Measurements from ENCODE around the gene NEMP2.
"Not testable (repeated sequence)": the region's sequence is repeated elsewhere in the genome, so short reads cannot be mapped to it uniquely, and the experiment has no call there.

The NEMP2 gene

DNA sequence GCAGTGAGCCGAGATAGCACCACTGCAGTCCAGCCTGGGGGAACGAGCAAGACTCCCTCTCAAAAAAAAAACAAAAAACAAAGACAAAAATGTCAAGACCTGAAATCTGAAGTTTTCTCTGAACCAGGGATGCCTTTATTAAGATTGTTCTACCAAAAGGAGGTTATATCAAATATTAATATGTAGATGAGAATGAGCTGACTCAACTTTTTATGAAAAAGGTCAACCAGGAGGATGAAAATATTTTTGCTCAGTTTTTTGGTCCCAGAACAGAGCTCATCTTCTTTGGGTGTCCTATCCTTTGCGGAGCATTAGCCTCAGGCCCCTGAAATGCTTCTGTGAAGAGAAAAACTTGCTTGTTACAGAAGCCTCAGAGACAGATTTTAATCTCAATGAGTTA lies 44.0 kb downstream of the NEMP2 start:
- DNase-seq (ENCODE audit: low spot score): no peak

DNA sequence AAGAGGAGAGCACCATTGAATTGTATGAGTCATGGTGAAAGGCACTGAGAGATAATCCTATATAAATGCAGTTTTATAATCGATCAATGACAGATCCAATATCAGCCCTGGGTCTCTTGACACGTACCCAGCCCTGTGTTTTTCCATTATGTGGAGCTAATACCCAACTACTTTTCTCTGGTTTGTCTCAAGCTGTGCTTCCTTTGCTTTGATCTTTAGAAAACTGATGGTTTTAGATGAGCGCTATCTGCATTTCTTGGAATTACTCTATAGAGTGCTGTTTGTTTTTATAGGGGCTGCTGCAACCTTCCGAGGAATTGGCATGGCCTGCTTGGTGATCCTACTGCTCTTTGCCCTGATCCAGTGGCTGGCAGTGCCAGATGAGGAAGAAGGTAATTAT lies 45.0 kb downstream of the NEMP2 start:
- no peak for DNase-seq (ENCODE audit: low spot score)

DNA sequence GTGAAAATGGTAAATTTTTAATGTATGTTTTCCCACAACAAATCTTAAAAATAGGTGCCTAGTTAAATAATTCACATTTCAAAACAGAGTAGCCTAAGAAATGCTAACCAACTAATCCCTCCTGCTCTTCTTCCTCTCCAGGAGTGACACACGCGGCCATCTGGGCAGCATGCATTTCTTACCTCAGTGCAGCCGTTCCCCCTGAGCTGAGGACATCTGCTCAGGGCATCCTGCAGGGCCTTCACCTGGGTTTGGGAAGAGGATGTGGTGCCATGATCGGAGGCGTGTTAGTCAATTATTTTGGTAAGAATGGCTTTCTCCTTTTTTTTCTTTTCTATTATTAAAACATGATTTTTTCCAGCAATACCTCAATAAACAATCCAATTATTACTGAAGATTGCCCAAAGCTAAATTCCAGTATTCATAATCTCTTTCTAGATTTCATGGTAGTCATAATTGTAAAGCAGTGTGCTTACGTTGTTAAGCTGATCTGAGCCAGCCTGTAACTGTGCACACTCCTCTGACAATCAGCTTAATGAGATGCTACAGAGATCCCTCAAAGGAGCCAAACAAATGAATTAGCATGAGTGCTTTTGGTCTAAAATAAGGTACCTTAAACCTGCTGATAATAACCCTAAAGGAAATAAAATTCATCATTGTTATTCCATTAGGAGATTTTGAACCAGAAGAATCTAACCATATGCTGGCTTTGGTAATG lies 45.8 kb downstream of the NEMP2 start:
- DNase-seq (ENCODE audit: low spot score): no peak

DNA sequence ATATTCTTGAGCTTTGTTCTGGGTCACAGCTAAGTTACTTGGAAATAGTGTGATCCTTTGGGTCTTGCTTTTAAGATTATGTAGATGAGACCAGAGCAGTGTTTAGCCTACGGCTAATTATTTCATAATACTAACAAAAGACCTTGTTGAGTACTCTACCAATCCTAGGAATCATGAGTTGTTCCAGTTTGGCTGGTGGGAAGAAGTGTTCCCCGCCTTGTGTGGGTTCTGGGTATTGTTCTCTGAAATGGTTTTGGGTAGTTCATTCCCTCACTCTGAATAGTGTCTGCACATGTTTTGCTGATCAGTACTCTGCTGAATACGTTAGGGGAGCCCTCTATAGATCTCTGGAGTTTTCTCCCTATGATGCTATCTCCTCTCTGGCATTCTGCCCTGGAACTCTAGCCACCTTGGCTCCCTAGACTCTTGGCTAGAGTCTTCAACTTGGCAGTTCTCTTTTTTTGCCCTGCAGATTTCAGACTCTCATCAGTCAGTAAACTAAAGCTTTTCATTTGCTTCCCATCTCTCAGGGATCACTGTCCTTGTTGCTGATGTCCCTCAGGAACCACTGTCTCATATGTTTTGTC lies 48.4 kb downstream of the NEMP2 start:
- DNase-seq (ENCODE audit: low spot score): peak; percentile 36

DNA sequence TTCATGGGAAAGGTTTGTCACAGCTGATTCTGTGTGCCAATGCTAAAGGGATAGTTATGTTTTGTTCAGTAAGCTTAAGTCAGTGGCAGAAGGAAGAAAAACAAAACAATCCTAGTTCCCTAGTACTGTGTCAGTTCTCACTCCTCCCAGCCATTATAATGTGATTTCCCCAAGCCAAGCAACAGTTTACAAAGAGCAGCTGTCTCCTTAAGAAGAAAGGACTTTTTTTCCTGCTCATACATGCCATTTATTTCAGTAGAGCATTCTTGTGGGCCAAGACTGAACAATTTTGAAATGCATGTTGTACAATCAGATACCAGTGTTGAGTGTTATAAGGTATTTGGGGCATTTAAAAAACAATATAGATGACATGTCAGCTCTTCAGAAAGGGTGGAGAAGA lies 52.1 kb downstream of the NEMP2 start:
- DNase-seq (ENCODE audit: low spot score): no peak

DNA sequence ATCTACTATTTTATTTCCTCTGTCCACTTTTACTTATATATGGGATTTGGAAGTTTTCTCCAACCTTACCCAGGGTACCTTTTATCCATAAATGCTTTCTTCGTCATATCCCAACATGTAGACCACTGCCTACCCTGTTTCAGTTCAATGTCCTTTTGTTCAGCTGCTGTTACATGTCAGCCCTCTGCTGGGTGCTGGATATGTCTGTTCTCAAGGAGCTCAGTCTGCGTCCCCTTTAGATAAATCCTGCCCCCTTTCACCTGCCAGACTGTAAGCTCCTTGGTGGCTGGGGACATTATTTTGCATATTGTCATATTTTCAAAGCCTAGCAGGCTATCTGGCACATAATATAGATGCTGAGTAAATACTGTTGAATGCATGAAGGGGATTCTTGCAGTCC lies 53.2 kb downstream of the NEMP2 start:
- no peak for DNase-seq (ENCODE audit: low spot score)

DNA sequence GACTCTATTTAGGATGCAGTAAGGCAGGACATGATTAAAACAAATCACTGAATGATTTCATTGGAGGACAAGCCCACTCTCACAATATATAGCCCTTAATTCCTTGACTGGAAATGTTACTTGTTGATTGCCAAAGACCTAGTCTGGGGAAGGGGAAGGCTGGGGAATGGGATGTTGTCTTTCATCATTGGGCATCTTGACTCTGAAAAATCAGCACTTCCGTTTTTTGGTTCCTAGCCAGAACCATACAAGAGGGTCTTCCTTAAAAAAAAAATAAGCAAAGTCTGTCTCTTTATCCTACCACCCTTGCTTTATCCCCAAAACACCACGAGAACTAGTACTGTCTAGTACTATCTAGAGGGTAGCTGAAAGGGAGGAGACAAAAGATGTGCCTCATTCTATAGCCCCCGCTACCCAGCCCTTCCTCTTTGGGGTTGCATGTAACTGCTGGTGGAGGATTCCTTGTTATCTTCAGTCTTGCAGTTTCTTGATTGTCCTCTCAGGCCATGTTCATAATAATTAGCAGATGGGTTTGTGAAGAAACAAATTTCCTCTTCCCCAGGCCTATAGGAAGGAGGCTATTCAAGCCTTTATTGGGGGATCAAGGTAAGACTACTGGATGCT lies 55.8 kb downstream of the NEMP2 start:
- DNase-seq (ENCODE audit: low spot score): no peak

DNA sequence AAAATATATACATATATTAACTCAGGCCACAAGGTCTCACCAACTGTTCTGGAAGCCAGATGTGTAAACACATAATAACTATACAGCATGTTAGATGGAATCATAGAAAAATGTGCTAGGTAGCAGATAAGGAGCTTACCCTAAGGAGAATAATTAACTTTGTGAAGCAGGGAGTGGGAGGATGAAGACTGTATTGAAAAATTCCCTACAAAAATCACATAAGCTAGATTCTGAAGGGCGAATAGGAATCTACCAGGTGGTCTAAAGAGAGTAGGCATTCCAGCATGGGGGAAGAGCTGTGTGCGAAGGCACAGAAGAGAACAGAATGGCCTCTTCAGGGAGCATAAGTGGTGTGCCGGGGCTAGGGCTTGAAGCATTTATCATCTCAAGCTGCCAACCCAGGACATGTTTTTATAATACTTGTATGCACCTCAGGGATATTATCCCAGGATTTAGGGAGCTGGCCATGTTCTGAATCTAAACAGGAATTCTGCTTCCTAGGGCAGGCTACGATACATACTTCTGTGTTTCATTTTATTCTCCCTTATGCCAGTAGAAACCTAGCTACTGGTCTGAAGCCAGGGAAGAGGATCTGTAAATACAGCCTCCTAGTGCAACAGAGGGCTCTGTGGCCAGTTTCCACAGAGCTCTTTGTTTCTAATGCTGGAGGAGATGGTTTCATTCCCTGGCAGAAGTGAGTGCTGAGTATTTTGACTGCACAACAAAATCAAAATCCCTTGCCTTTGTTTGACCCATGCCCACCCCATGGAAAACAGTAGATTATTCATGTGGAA lies 56.7 kb downstream of the NEMP2 start:
- DNase-seq (ENCODE audit: low spot score): no peak

DNA sequence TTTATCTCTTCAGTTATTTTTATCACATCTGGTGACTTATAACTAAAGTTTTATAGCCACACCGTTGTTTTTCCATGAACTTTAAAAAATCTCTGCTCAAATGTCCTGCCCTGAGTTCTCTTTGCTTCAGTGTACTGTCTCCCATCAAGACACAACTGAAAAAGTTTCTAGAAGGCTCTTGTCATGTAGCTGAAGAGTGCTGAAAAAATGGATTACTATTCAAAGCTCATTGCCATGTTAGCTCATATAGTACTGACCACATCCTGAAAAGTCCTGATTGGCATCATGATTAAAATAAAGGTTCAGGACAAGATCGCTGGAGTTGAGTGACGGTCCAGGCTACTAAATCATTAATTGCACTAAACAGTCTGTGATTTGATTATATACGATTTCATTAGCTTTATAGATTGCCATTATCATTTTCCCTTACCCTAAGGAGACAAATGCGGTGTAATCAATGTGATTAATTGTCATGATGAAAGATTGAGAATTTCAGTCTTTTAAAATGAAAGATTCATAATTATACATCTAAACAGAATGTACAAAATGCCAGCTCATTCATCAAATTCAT lies 64.2 kb downstream of the NEMP2 start:
- peak; percentile 24 for DNase-seq (ENCODE audit: low spot score)

DNA sequence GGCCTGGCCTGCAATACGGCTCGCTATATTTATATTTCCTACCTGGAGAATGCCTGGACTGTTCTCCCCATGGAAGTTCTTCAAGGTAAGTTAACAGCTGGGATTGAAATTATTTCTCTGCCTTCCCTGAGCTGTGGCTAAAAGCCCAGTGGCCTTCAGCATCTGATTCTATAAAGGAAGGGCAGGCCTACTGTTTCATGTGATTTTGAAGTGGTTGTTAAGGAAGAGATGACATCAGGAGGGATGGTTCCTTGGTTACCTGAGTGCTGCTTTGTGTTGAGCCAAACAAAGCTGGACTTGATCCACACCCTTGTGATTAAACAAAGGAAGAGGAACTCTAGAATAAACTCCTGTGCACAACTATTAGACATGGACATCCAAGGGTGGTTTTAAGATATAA lies 64.8 kb downstream of the NEMP2 start:
- peak; percentile 51 for DNase-seq (ENCODE audit: low spot score)

DNA sequence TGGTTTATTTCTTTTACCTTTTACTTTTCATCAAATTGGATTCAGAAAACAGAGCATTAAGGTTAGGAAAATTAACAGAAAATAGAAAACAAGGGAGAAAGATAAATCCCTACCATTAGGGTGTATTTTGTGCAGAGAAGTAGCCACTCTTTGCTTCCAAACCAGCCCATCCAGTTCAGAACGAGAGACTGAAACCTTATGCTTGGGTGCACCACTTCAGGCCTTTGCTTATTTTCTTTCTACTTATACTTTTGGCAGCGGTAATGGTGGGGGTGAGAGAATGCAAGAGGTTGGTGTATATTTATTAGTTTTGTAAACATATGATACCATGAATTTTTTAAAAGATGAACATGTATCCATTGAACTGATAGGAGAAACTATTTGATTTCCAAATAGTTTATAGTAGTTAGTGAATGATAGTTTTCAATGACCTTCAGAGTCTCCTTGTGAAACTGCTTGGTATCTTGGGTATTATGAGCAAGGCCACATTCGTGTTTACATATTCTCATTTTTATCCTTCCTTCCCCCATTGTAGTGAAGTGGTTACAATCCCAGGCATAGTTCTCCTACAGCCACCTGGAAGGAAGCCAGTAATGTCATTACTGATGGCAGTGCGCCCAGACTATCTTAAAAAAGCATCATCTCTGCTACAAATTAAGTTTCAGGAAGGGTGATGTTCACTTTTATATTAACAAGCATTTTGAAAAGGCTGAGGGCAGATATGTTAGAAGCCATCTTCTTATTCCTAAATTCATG lies 65.5 kb downstream of the NEMP2 start:
- peak; percentile 93 for DNase-seq (ENCODE audit: low spot score)

DNA sequence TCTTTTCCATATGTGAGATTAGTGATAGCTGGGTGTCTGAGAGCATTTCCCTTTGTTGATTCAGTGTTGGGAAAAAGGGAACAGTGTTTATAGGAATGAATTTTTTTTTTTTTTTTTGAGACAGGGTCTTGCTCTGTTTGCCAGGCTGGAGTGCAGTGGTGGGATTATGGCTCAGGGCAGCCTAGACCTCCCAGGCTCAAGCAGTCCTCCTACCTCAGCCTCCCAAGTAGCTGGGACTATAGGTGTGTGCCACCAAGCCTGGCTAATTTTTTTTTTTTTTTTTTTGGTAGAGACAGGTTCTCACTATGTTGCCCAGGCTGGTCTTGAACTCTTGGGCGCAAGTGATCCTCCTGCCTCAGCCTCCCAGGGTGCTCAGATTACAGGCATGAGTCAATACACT lies 66.2 kb downstream of the NEMP2 start:
- DNase-seq (ENCODE audit: low spot score): not testable (repeated sequence)

DNA sequence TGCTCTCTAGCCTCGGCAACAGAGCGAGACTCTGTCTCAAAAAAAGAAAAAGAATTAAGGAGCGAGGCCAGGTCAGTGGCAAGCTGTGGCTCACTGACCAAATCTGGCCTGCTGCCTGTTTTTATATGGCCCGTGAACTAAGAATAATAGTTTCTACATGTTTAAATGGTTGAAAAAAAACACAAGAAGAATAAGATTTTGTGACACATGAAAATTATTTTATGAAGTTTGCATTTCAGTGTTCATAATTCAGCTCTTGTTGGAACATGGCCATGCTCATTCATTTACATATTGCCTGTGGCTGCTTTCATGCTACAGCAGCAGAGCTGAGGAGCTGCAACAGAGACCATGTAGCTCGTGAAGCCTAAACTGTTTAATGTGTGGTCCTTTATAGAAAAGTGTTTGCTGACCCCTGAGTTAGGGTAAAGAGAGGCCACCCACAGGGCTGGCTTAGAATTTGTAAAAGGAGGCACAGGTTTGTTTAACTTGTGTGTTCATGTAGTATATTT lies 66.9 kb downstream of the NEMP2 start:
- peak; percentile 28 for DNase-seq (ENCODE audit: low spot score)

DNA sequence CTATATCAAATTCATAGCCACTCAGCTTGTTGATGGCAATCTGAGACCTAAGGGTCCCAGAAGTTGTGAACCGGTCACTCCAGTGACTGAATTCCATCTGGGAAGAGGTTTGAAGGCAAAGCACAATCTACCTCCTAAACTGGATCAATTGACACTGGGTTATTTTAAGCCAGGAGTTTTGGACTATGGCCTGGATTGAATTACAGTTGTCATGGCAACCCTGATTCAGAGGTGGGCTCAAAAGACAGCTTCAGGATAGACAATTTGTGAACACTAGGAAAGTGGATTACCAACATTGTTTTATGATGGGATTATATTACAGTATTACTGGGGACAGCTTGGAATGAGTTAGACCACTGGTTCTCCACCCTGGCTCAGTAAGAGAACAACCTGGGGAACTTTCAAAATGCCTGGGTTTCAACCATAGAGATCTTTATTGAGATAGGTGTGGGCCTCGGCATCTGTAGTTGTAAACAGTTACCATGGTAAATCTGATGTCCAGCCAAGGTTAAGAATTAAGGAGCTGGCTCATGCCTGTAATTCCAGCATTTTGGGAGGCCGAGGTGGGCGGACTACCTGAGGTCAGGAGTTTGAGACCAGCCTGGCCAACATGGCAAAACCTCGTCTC lies 67.6 kb downstream of the NEMP2 start:
- DNase-seq (ENCODE audit: low spot score): no peak

DNA sequence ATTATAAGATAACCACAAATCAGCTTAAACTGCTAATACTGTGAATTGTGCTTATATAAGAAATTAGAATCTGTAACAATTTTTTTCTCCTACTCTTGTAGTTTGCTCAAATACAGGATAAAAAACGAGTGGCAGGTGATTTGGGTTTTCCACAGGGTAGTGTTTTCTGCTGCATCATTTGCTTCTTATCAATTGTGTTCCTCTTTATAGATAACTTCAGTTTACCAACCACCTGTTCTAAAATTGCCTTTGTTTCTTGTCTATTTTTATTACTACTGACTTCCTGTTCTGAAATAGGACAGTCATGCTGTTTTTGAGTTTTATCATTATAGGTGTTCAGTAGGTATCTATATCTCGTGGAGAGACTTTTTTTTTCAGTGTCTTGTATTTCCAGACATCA lies 69.5 kb downstream of the NEMP2 start:
- DNase-seq (ENCODE audit: low spot score): peak; percentile 36

DNA sequence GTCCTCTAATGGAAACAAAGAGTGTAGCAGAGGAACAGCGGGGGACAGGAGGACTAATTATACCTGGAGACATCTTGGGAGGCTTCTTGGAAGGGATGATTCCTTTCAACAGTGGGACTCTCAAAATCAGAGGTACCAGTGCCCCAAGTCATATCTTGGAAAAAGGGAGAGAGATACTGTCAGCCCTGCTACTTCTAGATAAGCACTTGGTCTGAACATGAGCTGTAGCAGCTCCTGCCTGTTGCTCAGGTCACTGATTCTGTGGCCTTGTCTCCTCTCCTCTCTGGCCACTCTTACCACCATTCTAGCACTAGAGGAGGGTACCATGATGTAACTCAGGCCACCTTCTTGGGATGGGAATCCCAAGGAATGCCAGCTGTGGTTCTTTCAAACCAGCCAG lies 71.9 kb downstream of the NEMP2 start:
- DNase-seq (ENCODE audit: low spot score): peak; percentile 64

DNA sequence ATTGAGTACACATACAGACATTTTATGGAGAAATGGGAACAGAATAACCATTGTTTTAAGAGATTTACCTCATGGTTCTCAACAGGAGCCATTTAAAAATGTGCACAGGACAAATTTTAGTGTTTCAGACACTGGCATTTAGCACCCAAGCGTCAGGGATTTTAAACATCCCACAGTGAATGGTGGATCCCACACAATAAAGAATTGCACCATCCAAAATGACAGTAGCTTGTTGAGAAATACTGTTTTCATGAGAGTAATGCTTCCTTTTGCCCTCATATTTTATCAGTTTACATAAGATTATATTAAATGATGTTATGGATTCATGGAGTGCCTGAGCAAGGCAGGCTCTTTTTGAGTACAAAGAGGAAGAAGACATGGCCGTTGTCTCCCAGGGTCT lies 72.3 kb downstream of the NEMP2 start:
- DNase-seq (ENCODE audit: low spot score): no peak

DNA sequence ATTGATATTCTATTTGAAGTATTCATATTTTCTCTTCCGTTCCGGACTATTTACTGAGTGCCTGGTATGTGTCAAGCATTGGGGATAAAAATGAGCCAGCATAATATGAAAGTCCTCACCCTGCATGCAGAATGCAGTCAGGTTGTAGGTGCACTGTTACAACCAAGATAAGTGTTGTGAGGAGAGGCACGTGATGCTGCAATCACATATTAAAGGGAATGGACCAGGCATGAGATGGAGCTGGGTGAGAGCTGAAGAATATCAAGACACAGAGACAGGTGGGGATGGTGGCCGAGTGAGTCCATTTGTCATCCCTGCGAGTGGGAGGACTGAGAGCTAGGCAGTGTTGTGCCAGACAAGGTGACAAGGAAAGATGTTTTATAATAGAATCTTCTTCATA lies 74.0 kb downstream of the NEMP2 start:
- DNase-seq (ENCODE audit: low spot score): peak; percentile 58

DNA sequence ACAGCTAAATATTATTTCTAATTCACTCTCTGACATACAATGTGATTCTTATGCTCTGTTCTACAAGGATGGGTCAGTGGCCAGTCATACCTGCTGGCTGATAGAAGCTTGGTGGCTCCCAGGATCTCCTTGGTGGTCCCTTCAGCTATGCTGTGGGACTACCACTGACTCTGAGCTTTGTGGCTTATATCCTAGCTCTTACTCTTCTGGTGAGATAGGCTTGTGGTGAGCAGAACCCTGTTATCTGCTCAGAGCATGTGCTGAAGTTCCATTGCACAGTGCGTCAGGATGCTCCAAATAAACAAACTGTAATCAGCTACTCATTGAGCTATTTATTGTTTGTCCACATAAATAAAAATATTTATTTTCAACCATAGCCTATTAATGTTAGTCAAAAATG lies 74.6 kb downstream of the NEMP2 start:
- peak; percentile 78 for DNase-seq (ENCODE audit: low spot score)

DNA sequence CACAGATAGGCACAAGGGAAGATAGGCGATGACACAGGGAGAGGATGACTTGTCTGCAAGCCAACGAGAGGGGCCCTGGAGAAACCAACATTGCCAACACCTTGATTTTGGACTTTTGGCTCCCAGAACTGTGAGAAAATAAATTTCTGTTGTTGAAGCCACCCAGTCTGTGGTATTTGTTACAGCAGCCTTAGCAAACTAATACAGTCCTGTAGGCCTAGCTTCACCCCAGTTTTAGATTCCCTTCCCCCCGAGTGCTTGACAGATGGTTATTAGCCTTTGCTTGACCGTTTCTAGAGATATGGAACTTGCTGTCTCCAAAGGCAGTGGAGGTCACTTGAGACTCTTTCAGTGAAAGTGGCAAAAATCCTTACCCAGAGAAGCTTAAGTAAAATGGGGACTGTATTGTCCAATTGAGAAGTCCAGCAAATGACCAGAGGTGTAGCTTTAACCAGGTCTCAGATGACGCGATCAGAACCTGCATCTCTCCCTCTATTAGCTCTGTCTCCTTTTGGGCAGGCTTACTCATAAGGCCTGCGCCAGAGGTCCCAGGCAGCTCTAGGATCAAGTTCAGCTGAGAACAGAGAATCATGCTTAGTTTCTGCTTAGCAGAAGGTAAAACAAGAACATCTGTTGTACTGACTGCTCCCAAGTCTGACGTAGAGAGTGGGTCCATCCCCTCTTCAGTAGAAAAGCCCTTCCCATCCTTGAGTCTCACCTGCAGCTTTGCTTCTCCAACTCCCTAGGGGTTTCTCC lies 76.0 kb downstream of the NEMP2 start:
- no peak for DNase-seq (ENCODE audit: low spot score)

Measured in hematopoietic multipotent progenitor cell treated with erythropoietin and hydrocortisone succinate and interleukin-3 and kit ligand, for 17 days (in vitro differentiated cells).